ENCODE data around the gene ARHGAP24.

- no peak for TF ChIP-seq POLR2A (IDR thresholded peaks at IDR 0.05)
- TF ChIP-seq CTCF (IDR thresholded peaks at IDR 0.05): no peak
These were observed 91.0 kb downstream of the ARHGAP24 start for GRCh38 chr4:85565761-85566480.
